A549 (cell line): ENCODE measurements around the gene HOXD8. TPM values are rescaled to one million over a fixed set of nuclear protein-coding genes. Genes with fewer than 3 reads are reported as not detected.

Experiments
- ATAC-seq, 2 experiments: fragments of 200-7000 bp in 1 of 2; fragments of >200 bp in 1 of 2; cut with Nextera tagmentation in 1 of 2; cut with Tn5 transposase in 1 of 2; 3 replicates each; pipeline versions ENCODE4 v1.8.0 to v1.9.1; 2018 to 2020; ENCODE audit warnings: mild to moderate bottlenecking in 1 of 2, moderate library complexity in 1 of 2
- CTCF ChIA-PET: fragments of 300-600 bp; sonication (Branson Sonifier 250); formaldehyde crosslinking; extraction: SDS; loops from one replicate; lab custom pipeline; 2021; ENCODE audit warnings: antibody characterized with exemption, inconsistent platforms; lab: Yijun Ruan, JAX
- POLR2A ChIA-PET: fragments of 350-600 bp; formaldehyde crosslinking; extraction: SDS; loops from one replicate; lab custom pipeline; 2021; ENCODE audit warnings: antibody characterized with exemption, inconsistent platforms; lab: Yijun Ruan, JAX
- DNase-seq, 2 experiments: peaks; one replicate each; pipeline versions ENCODE4 v3.0.0 to v3.0.0-alpha.2; 2011 to 2016; ENCODE audit warnings: low read depth in 1 of 2, low spot score in 1 of 2
- FAIRE-seq: peaks from 2 replicates; lab custom pipeline; 2011; peaks lifted over from hg19 to GRCh38; lab: Jason Lieb, UNC
- H3K27ac ChIP-seq, 2 experiments: fragments of >200 bp; sonication (Bioruptor Twin); formaldehyde crosslinking; 3 replicates each; pipeline ENCODE4 v1.5.1; 2016 to 2017
- H3K4me1 ChIP-seq: fragments of >200 bp; sonication (Bioruptor Twin); formaldehyde crosslinking; 3 replicates; pipeline ENCODE4 v1.6.1; 2016
- H3K4me2 ChIP-seq: fragments of >200 bp; sonication (Bioruptor Twin); formaldehyde crosslinking; 3 replicates; pipeline ENCODE4 v1.6.1; 2016
- H3K4me3 ChIP-seq: fragments of >200 bp; sonication (Bioruptor Twin); formaldehyde crosslinking; 3 replicates; pipeline ENCODE4 v1.5.1; 2016
- H3K9me3 ChIP-seq: fragments of >200 bp; sonication (Bioruptor Twin); formaldehyde crosslinking; 3 replicates; pipeline ENCODE4 v1.6.1; 2016
- CEBPB ChIP-seq, 2 experiments: fragments of >200 bp in 1 of 2; sonication (Bioruptor Twin) in 1 of 2; formaldehyde crosslinking in 1 of 2; IDR thresholded peaks; 2 replicates each; pipeline ENCODE4 v1.6.1; 2012 to 2016
- CHD4 ChIP-seq: fragments of 200-600 bp; sonication (generic); IDR thresholded peaks from 2 replicates; pipeline ENCODE4 v1.6.1; 2016; ENCODE audit warnings: antibody characterized with exemption, mild to moderate bottlenecking, borderline replicate concordance
- EP300 ChIP-seq, 2 experiments: fragments of >200 bp; sonication (Bioruptor Twin); formaldehyde crosslinking; IDR thresholded peaks; 2 replicates in 1 of 2; 3 replicates in 1 of 2; pipeline ENCODE4 v1.6.1; 2016 to 2017
- FOSB ChIP-seq: fragments of 250-450 bp; sonication (Bioruptor Pico); IDR thresholded peaks from 2 replicates; pipeline ENCODE4 v1.5.0; 2020; ENCODE audit warnings: mild to moderate bottlenecking, moderate library complexity
- FOXS1 ChIP-seq: fragments of 250-450 bp; sonication (Bioruptor Pico); IDR thresholded peaks from 2 replicates; pipeline ENCODE4 v1.5.0; 2020; ENCODE audit warnings: mild to moderate bottlenecking, moderate library complexity
- HDAC2 ChIP-seq: fragments of 200-600 bp; sonication (generic); IDR thresholded peaks from 2 replicates; pipeline ENCODE4 v1.6.1; 2016
- HOXA7 ChIP-seq: fragments of 250-450 bp; sonication (Bioruptor Pico); IDR thresholded peaks from 2 replicates; pipeline ENCODE4 v1.5.0; 2020; ENCODE audit warnings: mild to moderate bottlenecking, moderate library complexity
- HOXB13 ChIP-seq: fragments of 250-450 bp; sonication (Bioruptor Pico); IDR thresholded peaks from 2 replicates; pipeline ENCODE4 v1.5.0; 2020; ENCODE audit warnings: low read depth, mild to moderate bottlenecking, moderate library complexity
- MAFK ChIP-seq: fragments of 450-650 bp; IDR thresholded peaks from 2 replicates; pipeline ENCODE4 v1.6.1; 2014; ENCODE audit not compliant: partially characterized antibody
- MYC ChIP-seq: IDR thresholded peaks from 2 replicates; pipeline ENCODE4 v1.6.1; 2012; ENCODE audit warnings: mild to moderate bottlenecking, inconsistent platforms, low read length, improper control_type of control experiment, borderline replicate concordance
- RAD21 ChIP-seq, 2 experiments: fragments of >200 bp in 1 of 2; sonication (Bioruptor Twin) in 1 of 2; formaldehyde crosslinking in 1 of 2; IDR thresholded peaks in 1 of 2; conservative IDR thresholded peaks in 1 of 2; 2 replicates in 1 of 2; 3 replicates in 1 of 2; pipeline ENCODE4 v1.6.1; 2012 to 2018; ENCODE audit warnings: inconsistent platforms in 1 of 2
- ZC3H11A ChIP-seq: fragments of 450-650 bp; IDR thresholded peaks from 2 replicates; pipeline ENCODE4 v1.6.1; 2014; ENCODE audit warnings: antibody characterized with exemption, mild to moderate bottlenecking
- WGBS: methylation state at CpG from one replicate; pipeline ENCODE4 v1.1.6; 2017; ENCODE audit errors: missing lambda C conversion rate; 5-methylcytosine and 5-hydroxymethylcytosine counted together
- polyA plus RNA-seq, 4 experiments: library from polyadenylated mRNA; depleted of rRNA in 3 of 4; stranded (reverse); fragments of >200 nt; fragmentation: RNase III in 1 of 4; extraction: RNeasy Plus Mini Kit Qiagen cat#74134 plus additional on column Dnase treatment in 1 of 4; gene quantifications; 2 replicates in 3 of 4; 3 replicates in 1 of 4; pipeline ENCODE4 v1.2.3, GENCODE V29; 2011 to 2017
- TF ChIP-seq, protein P1 (sequence below): fragments of >200 bp; sonication (Bioruptor Twin); formaldehyde crosslinking; IDR thresholded peaks from 3 replicates; pipeline ENCODE4 v1.5.1; 2016
- TF ChIP-seq, protein P2 (sequence below): fragments of 200-600 bp; sonication (generic); IDR thresholded peaks from 2 replicates; pipeline ENCODE4 v1.6.1; 2016; ENCODE audit warnings: antibody characterized with exemption, mild to moderate bottlenecking, moderate library complexity
- TF ChIP-seq, protein P3 (sequence below): IDR thresholded peaks from 2 replicates; pipeline ENCODE4 v1.6.1; 2012; ENCODE audit warnings: low read depth, borderline replicate concordance
- TF ChIP-seq, protein P4 (sequence below): fragments of 150-350 bp; IDR thresholded peaks from 2 replicates; pipeline ENCODE4 v1.6.1; 2014; ENCODE audit warnings: low read depth, mild to moderate bottlenecking, low read length
- TF ChIP-seq, protein P5 (sequence below): fragments of >200 bp; sonication (Bioruptor Twin); formaldehyde crosslinking; IDR thresholded peaks from 3 replicates; pipeline ENCODE4 v1.6.1; 2016
- TF ChIP-seq, protein P6 (sequence below): fragments of >200 bp; sonication (Bioruptor Twin); formaldehyde crosslinking; IDR thresholded peaks from 2 replicates; pipeline ENCODE4 v1.6.1; 2016

The HOXD8 gene
- polyA plus RNA-seq, 2 of the 4 experiments (the other 2 are of a cell fraction): 3.8 to 8.5 TPM

DNA sequence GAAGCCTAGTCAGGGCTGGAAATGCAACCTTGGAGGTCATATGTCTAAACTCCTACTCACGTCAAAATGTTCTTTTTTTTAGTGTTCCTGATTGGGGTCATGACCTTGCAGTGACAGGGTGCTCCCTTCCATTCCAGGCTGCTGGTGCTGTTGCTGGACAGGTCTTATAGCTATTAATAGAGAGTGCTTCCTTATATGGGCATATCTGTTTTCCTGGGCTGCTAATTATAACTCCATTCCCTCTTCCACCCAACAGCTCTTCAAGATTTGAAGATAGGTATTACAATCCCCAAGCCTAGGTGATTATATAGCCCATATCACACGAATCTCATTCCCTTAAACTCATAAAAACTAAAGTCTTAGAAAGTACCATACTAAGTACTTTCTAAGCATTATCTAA lies 40.2 kb downstream of the HOXD8 start:
- POLR2A ChIA-PET: no interaction called here
- WGBS: 56% methylated on average over 2 of the region's 2 CpGs
- no peak for FAIRE-seq
- Histone ChIP-seq H3K9me3 (no peaks in the 10 kb centered on the region), H3K4me3 (no peak overlapping the region), H3K4me2 (no peak overlapping the region), H3K27ac (no peak overlapping the region), H3K4me1 (peaks cover 6% of the 10 kb centered on the region; the same call in 1 of the 3 replicates)
- TF ChIP-seq MAFK: no peak
- TF ChIP-seq, protein P1, sequence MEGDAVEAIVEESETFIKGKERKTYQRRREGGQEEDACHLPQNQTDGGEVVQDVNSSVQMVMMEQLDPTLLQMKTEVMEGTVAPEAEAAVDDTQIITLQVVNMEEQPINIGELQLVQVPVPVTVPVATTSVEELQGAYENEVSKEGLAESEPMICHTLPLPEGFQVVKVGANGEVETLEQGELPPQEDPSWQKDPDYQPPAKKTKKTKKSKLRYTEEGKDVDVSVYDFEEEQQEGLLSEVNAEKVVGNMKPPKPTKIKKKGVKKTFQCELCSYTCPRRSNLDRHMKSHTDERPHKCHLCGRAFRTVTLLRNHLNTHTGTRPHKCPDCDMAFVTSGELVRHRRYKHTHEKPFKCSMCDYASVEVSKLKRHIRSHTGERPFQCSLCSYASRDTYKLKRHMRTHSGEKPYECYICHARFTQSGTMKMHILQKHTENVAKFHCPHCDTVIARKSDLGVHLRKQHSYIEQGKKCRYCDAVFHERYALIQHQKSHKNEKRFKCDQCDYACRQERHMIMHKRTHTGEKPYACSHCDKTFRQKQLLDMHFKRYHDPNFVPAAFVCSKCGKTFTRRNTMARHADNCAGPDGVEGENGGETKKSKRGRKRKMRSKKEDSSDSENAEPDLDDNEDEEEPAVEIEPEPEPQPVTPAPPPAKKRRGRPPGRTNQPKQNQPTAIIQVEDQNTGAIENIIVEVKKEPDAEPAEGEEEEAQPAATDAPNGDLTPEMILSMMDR: no peak
- TF ChIP-seq, protein P2, sequence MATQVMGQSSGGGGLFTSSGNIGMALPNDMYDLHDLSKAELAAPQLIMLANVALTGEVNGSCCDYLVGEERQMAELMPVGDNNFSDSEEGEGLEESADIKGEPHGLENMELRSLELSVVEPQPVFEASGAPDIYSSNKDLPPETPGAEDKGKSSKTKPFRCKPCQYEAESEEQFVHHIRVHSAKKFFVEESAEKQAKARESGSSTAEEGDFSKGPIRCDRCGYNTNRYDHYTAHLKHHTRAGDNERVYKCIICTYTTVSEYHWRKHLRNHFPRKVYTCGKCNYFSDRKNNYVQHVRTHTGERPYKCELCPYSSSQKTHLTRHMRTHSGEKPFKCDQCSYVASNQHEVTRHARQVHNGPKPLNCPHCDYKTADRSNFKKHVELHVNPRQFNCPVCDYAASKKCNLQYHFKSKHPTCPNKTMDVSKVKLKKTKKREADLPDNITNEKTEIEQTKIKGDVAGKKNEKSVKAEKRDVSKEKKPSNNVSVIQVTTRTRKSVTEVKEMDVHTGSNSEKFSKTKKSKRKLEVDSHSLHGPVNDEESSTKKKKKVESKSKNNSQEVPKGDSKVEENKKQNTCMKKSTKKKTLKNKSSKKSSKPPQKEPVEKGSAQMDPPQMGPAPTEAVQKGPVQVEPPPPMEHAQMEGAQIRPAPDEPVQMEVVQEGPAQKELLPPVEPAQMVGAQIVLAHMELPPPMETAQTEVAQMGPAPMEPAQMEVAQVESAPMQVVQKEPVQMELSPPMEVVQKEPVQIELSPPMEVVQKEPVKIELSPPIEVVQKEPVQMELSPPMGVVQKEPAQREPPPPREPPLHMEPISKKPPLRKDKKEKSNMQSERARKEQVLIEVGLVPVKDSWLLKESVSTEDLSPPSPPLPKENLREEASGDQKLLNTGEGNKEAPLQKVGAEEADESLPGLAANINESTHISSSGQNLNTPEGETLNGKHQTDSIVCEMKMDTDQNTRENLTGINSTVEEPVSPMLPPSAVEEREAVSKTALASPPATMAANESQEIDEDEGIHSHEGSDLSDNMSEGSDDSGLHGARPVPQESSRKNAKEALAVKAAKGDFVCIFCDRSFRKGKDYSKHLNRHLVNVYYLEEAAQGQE: no peak
- TF ChIP-seq CHD4: no peak
- no peak for TF ChIP-seq HOXB13 (CRISPR knock-in tag)
- DNase-seq: no peak
- CTCF ChIA-PET: interaction anchor here (2.2 kb wide), 1 partner anchor 29 kb away, joined by 8 read pairs; no protein-coding TSS in a partner anchor
- no peak for ATAC-seq

DNA sequence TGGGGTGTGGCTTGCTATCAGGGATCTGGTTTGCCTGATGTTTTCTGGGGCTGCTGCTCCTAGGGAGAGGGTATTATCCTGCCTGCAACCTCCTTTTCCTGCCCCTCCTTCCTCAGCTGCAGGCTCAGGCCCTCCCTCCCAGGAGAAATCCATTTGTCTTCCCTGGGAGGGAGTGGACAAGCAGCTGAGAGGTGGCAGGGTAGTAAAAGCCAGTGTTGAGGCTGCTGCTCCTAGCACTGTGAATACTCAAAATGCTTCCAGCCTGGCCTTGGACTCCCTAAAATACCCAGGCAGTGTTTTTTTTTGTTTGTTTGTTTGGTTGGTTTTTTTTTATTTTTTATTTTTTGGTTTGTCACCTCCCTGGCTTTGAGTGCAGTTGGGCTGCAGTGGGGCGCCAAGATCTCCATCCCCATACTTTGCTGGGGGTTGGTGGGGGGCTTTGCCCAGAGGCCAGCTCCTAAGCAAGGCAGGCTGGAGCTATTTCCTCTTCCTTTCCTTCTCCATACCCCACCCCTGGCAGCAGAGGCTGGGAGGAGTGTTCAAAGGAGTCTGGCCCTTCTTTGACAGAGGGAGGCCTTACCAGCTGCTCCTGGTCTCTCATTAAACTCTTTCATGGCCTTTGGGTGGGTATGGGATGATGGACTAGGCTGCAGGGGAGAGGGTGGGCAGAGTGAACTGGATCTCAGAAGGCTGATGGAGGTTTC lies 41.2 kb downstream of the HOXD8 start:
- TF ChIP-seq HDAC2: no peak
- TF ChIP-seq CHD4: no peak
- TF ChIP-seq, protein P3, sequence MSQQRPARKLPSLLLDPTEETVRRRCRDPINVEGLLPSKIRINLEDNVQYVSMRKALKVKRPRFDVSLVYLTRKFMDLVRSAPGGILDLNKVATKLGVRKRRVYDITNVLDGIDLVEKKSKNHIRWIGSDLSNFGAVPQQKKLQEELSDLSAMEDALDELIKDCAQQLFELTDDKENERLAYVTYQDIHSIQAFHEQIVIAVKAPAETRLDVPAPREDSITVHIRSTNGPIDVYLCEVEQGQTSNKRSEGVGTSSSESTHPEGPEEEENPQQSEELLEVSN: no peak
- TF ChIP-seq, protein P4, sequence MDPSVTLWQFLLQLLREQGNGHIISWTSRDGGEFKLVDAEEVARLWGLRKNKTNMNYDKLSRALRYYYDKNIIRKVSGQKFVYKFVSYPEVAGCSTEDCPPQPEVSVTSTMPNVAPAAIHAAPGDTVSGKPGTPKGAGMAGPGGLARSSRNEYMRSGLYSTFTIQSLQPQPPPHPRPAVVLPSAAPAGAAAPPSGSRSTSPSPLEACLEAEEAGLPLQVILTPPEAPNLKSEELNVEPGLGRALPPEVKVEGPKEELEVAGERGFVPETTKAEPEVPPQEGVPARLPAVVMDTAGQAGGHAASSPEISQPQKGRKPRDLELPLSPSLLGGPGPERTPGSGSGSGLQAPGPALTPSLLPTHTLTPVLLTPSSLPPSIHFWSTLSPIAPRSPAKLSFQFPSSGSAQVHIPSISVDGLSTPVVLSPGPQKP: no peak
- no peak for TF ChIP-seq FOXS1 (CRISPR knock-in tag)
- TF ChIP-seq RAD21 (conservative IDR thresholded peaks at IDR 0.05 in 1 of 2, IDR thresholded peaks at IDR 0.05 in 1 of 2): no peak
- TF ChIP-seq EP300 (IDR thresholded peaks at IDR 0.05): no peak
- TF ChIP-seq HOXB13 (CRISPR knock-in tag): no peak
- no peak for TF ChIP-seq FOSB (CRISPR knock-in tag)
- TF ChIP-seq, protein P5, sequence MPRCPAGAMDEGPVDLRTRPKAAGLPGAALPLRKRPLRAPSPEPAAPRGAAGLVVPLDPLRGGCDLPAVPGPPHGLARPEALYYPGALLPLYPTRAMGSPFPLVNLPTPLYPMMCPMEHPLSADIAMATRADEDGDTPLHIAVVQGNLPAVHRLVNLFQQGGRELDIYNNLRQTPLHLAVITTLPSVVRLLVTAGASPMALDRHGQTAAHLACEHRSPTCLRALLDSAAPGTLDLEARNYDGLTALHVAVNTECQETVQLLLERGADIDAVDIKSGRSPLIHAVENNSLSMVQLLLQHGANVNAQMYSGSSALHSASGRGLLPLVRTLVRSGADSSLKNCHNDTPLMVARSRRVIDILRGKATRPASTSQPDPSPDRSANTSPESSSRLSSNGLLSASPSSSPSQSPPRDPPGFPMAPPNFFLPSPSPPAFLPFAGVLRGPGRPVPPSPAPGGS: no peak
- no peak for TF ChIP-seq ZC3H11A
- TF ChIP-seq MAFK: no peak
- TF ChIP-seq CEBPB (IDR thresholded peaks at IDR 0.05): no peak
- TF ChIP-seq, protein P6, sequence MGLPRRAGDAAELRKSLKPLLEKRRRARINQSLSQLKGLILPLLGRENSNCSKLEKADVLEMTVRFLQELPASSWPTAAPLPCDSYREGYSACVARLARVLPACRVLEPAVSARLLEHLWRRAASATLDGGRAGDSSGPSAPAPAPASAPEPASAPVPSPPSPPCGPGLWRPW: no peak
- no peak for TF ChIP-seq MYC
- TF ChIP-seq HOXA7: no peak
- no peak overlapping the region for H3K4me3 ChIP-seq
- ATAC-seq: no peak
- no peak for FAIRE-seq
- H3K9me3 ChIP-seq: no peaks in the 10 kb centered on the region
- no peak for DNase-seq
- H3K27ac ChIP-seq: no peak overlapping the region
- H3K4me1 ChIP-seq: peaks cover 6% of the 10 kb centered on the region; the same call in 1 of the 3 replicates
- H3K4me2 ChIP-seq: no peak overlapping the region
- CTCF ChIA-PET: interaction anchor here (2.2 kb wide), 1 partner anchor 30 kb away, joined by 8 read pairs; no protein-coding TSS in a partner anchor
- POLR2A ChIA-PET: no interaction called here
- 73% methylated on average over 1 of the region's 1 CpG for WGBS
